Measurements from ENCODE around the gene EPN1. TPM values are rescaled to one million over a fixed set of nuclear protein-coding genes. Genes with fewer than 3 reads are reported as not detected.

The EPN1 gene
- total and polyA plus RNA-seq, 9 of the 15 experiments (the other 6 are each of a cell fraction or from before 2014, with no cell fraction given), result 0.08 to 138 (median 12.7) TPM

GRCh38 chr19:55638864-55639359 lies 36.1 kb upstream of the EPN1 start (continued):
- no peak for TF ChIP-seq L3MBTL2 (IDR thresholded peaks at IDR 0.05)
- no peak for TF ChIP-seq FOXA1 (IDR thresholded peaks at IDR 0.05; ENCODE audit: borderline replicate concordance)
- 0 out of 4 replicates have a peak, but pooled peaks of 1 of the 2 experiments have one; percentile 9 for TF ChIP-seq TRIM24 (IDR thresholded peaks at IDR 0.05)
- no peak for TF ChIP-seq ZNF584 (CRISPR knock-in tag; IDR thresholded peaks at IDR 0.05; ENCODE audit: low read depth)
- TF ChIP-seq ZBTB8A (IDR thresholded peaks at IDR 0.05; ENCODE audit: partially characterized antibody), result no peak
- no peak for TF ChIP-seq JUN (IDR thresholded peaks at IDR 0.05; ENCODE audit: borderline replicate concordance, low read depth, low read length)
- TF ChIP-seq JUN (CRISPR knock-in tag; IDR thresholded peaks at IDR 0.05; ENCODE audit: borderline replicate concordance), result no peak
- TF ChIP-seq ZNF431 (CRISPR knock-in tag; IDR thresholded peaks at IDR 0.05), result no peak
- TF ChIP-seq TOE1 (IDR thresholded peaks at IDR 0.05; ENCODE audit: borderline replicate concordance), result no peak
- no peak for TF ChIP-seq TOE1 (CRISPR knock-in tag; IDR thresholded peaks at IDR 0.05; ENCODE audit: borderline replicate concordance, low read depth)
- no peak for TF ChIP-seq RBM25 (IDR thresholded peaks at IDR 0.05; ENCODE audit: low read depth, low read length, severe bottlenecking)
- TF ChIP-seq NCOR1 (IDR thresholded peaks at IDR 0.05), result no peak
- TF ChIP-seq ZMIZ1 (IDR thresholded peaks at IDR 0.05; ENCODE audit: low read depth in 2 of 2, low read length in 2 of 2), result 0 out of 4 replicates have a peak, but pooled peaks of 1 of the 2 experiments have one; percentile 32
- TF ChIP-seq SMAD4 (CRISPR knock-in tag; conservative IDR thresholded peaks at IDR 0.05), result no peak
- TF ChIP-seq PATZ1 (CRISPR knock-in tag; IDR thresholded peaks at IDR 0.05; ENCODE audit: borderline replicate concordance), result no peak
- no peak for TF ChIP-seq ZNF143 (CRISPR knock-in tag; IDR thresholded peaks at IDR 0.05)
- no peak for TF ChIP-seq MLLT1 (IDR thresholded peaks at IDR 0.05)
- TF ChIP-seq ZNF146 (CRISPR knock-in tag; IDR thresholded peaks at IDR 0.05; ENCODE audit: unreplicated experiment), result no peak
- TF ChIP-seq ZNF324 (CRISPR knock-in tag; IDR thresholded peaks at IDR 0.05), result no peak
- TF ChIP-seq ERF (CRISPR knock-in tag; IDR thresholded peaks at IDR 0.05), result 0 out of 2 replicates have a peak, but pooled peaks have one; percentile 50
- no peak for TF ChIP-seq ZNF197 (CRISPR knock-in tag; IDR thresholded peaks at IDR 0.05; ENCODE audit: low read depth)
- TF ChIP-seq CEBPG (CRISPR knock-in tag; IDR thresholded peaks at IDR 0.05), result no peak
- no peak for TF ChIP-seq CEBPG (tag; conservative IDR thresholded peaks at IDR 0.05 in 1 of 2, IDR thresholded peaks at IDR 0.05 in 1 of 2)
